ENCODE data around the gene CTF1. TPM values are rescaled to one million over a fixed set of nuclear protein-coding genes. Genes with fewer than 3 reads are reported as not detected.

Gene CTF1
- total and polyA plus RNA-seq, 10 of the 15 experiments (the other 5 are each of a cell fraction or from before 2014, with no cell fraction given): 0.04 to 0.46 (median 0.11) TPM; not detected in 3

DNA sequence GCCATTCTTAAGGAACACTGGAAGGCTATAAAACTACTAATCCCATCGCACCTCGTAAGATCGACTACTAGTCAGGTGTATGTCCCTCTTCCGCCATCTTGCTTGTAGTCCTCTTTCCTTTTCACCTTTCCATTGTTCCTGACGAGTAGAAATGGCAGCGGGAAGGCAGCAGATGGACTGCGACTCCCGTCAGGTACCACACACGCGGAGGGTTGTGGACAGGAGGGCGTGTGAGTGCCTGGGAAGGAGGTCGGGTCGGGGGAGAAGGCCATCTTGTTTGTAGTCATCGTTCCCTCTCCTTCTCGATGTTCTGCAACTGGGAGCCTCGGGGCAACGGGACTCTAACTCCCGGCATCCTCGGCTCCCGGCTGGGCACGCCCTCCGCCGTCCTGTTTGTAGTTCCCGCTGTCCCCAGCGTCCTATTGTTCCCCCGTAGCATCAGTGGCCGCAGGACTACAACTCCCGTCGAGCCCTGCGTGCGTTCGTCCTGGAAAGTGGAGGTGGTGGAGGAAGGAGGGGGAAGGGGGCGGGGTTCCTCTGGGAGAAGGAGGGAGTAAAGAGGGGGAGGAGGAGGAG lies 26.6 kb downstream of the CTF1 start:
- peak; percentile 82 for ATAC-seq
- no TSS peak for BruUV-seq (replicated peaks)
- Histone ChIP-seq H3K27ac (ENCODE audit: control insufficient read depth, insufficient read depth) (peak overlapping the region; percentile 89), H3K4me2 (ENCODE audit: control insufficient read depth, insufficient read depth) (peak overlapping the region; percentile 57), H4K20me1 (ENCODE audit: control insufficient read depth, insufficient read depth) (no peaks in the 10 kb centered on the region), H3K36me3 (ENCODE audit: control insufficient read depth in 2 of 2, insufficient read depth in 2 of 2, low read length in 1 of 2) (no peaks in the 10 kb centered on the region; a peak in 2 of 4 replicates), H3K9ac (ENCODE audit: control insufficient read depth, insufficient read depth, low read length) (peak overlapping the region; percentile 70), H3K9me3 (replicated peaks; ENCODE audit: control insufficient read depth, insufficient read depth, low read length) (no peaks in the 10 kb centered on the region), H2AFZ (ENCODE audit: control insufficient read depth, low read depth, low read length) (peak overlapping the region; percentile 80), H3K4me3 (peak overlapping the region; percentile 80), H3K4me1 (ENCODE audit: control insufficient read depth, insufficient read depth, low read length) (peaks cover 4% of the 10 kb centered on the region; the same call in 1 of the 2 replicates), H3K79me2 (ENCODE audit: control insufficient read depth, insufficient read depth, low read length) (peaks cover 5% of the 10 kb centered on the region), H3K27me3 (replicated peaks in 1 of 2; ENCODE audit: control insufficient read depth in 2 of 2, insufficient read depth in 2 of 2, low read length in 1 of 2) (no peaks in the 10 kb centered on the region)
- ChIA-PET SMC1A (ENCODE audit: uncharacterized antibody, unreplicated experiment) (no interaction called here), POLR2A (interaction anchor here (0.5 to 1.5 kb wide), 3 partner anchors 17 to 147 kb away, joined by 3 to 8 read pairs (median 3); no protein-coding TSS in a partner anchor), RAD21 (ENCODE audit: unreplicated experiment) (interaction anchor here (0.6 to 1.3 kb wide), 3 partner anchors 76 to 109 kb away, joined by 3 to 5 read pairs (median 4); no protein-coding TSS in a partner anchor), CTCF (interaction anchor here (0.6 kb wide), 1 partner anchor 19 kb away, joined by 3 read pairs; no protein-coding TSS in a partner anchor)
- no peak for FAIRE-seq
- intact Hi-C loops (cut with micrococcal nuclease; ENCODE audit: unreplicated experiment) (loop anchor here (2.0 to 10.0 kb wide), 5 partner anchors 26 to 268 kb away; partner anchors contain the start of genes CFAP119, CTF1, FBRS and PRR14), in situ Hi-C loops (cut with MboI) (loop anchor here (5.0 kb wide), 1 partner anchor 81 kb away; no protein-coding TSS in a partner anchor)
- peak; percentile 98 for DNase-seq (ENCODE audit: low read depth, low spot score)
- WGBS (ENCODE audit: insufficient coverage, insufficient replicate concordance, low lambda C conversion rate, missing lambda C conversion rate): under 1% methylated on average over 29 of the region's 33 CpGs
- TF ChIP-seq, protein P1, sequence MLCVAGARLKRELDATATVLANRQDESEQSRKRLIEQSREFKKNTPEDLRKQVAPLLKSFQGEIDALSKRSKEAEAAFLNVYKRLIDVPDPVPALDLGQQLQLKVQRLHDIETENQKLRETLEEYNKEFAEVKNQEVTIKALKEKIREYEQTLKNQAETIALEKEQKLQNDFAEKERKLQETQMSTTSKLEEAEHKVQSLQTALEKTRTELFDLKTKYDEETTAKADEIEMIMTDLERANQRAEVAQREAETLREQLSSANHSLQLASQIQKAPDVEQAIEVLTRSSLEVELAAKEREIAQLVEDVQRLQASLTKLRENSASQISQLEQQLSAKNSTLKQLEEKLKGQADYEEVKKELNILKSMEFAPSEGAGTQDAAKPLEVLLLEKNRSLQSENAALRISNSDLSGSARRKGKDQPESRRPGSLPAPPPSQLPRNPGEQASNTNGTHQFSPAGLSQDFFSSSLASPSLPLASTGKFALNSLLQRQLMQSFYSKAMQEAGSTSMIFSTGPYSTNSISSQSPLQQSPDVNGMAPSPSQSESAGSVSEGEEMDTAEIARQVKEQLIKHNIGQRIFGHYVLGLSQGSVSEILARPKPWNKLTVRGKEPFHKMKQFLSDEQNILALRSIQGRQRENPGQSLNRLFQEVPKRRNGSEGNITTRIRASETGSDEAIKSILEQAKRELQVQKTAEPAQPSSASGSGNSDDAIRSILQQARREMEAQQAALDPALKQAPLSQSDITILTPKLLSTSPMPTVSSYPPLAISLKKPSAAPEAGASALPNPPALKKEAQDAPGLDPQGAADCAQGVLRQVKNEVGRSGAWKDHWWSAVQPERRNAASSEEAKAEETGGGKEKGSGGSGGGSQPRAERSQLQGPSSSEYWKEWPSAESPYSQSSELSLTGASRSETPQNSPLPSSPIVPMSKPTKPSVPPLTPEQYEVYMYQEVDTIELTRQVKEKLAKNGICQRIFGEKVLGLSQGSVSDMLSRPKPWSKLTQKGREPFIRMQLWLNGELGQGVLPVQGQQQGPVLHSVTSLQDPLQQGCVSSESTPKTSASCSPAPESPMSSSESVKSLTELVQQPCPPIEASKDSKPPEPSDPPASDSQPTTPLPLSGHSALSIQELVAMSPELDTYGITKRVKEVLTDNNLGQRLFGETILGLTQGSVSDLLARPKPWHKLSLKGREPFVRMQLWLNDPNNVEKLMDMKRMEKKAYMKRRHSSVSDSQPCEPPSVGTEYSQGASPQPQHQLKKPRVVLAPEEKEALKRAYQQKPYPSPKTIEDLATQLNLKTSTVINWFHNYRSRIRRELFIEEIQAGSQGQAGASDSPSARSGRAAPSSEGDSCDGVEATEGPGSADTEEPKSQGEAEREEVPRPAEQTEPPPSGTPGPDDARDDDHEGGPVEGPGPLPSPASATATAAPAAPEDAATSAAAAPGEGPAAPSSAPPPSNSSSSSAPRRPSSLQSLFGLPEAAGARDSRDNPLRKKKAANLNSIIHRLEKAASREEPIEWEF (IDR thresholded peaks at IDR 0.05; ENCODE audit: insufficient replicate concordance, low read depth, low read length): no peak
- TF ChIP-seq CREM (IDR thresholded peaks at IDR 0.05; ENCODE audit: low read depth) (peak; percentile 96), MTA2 (IDR thresholded peaks at IDR 0.05; ENCODE audit: low read depth) (no peak), RAD21 (IDR thresholded peaks at IDR 0.05; ENCODE audit: insufficient read depth, low read depth, low read length) (no peak), PAX5 (IDR thresholded peaks at IDR 0.05; ENCODE audit: borderline replicate concordance, low read depth, low read length) (no peak), REST (IDR thresholded peaks at IDR 0.05; ENCODE audit: low read depth, low read length) (no peak), TCF7 (IDR thresholded peaks at IDR 0.05; ENCODE audit: borderline replicate concordance) (no peak), USF2 (IDR thresholded peaks at IDR 0.05; ENCODE audit: borderline replicate concordance, low read depth, low read length) (no peak; the same call in 1 of the 2 replicates), IRF4 (IDR thresholded peaks at IDR 0.05; ENCODE audit: low read depth, low read length) (peak; percentile 14; the same call in 1 of the 2 replicates), POLR2A (IDR thresholded peaks at IDR 0.05; ENCODE audit: low read depth, low read length) (peak; percentile 72), SMC3 (IDR thresholded peaks at IDR 0.05; ENCODE audit: borderline replicate concordance, low read length) (no peak)

Measured in GM12878 (cell line).